Kidney (tissue), 14 donors: Measurements from ENCODE around the gene TNS3. TPM values are rescaled to one million over a fixed set of nuclear protein-coding genes. Genes with fewer than 3 reads are reported as not detected.

Experiments used
- DNase-seq, 5 donors: peaks; one replicate each; pipeline ENCODE4 v3.0.0-alpha.2; 2013 to 2020
- FAIRE-seq: peaks from 2 replicates; lab custom pipeline; 2012; peaks lifted over from hg19 to GRCh38; lab: Jason Lieb, UNC
- H3K27ac ChIP-seq, 2 donors: one replicate each; pipeline ENCODE4 v1.7.0; 2013; ENCODE audit warnings: low read depth in 2 of 2, low read length in 2 of 2, inconsistent platforms in 1 of 2
- H3K27me3 ChIP-seq: one replicate; pipeline ENCODE4 v1.7.1; 2013; ENCODE audit warnings: low read length, inconsistent platforms; ENCODE audit not compliant: control insufficient read depth, insufficient read depth
- H3K36me3 ChIP-seq, 3 donors: one replicate each; pipeline versions ENCODE4 v1.7.0 to v1.7.1; 2013; ENCODE audit warnings: low read length in 3 of 3, control low read depth in 1 of 3, inconsistent platforms in 1 of 3; ENCODE audit not compliant: insufficient read depth in 3 of 3, control insufficient read depth in 2 of 3
- H3K4me1 ChIP-seq, 3 donors: one replicate each; pipeline versions ENCODE4 v1.7.0 to v1.7.1; 2013; ENCODE audit warnings: low read length in 3 of 3, inconsistent platforms in 1 of 3, low read depth in 1 of 3; ENCODE audit not compliant: control insufficient read depth in 2 of 3, insufficient read depth in 2 of 3
- H3K4me3 ChIP-seq, 3 donors: one replicate each; pipeline versions ENCODE4 v1.7.0 to v1.8.1; 2013; ENCODE audit warnings: low read length in 3 of 3, control low read depth in 1 of 3, inconsistent platforms in 1 of 3
- H3K9ac ChIP-seq, 3 donors: one replicate each; pipeline versions ENCODE4 v1.7.0 to v1.7.1; 2013; ENCODE audit warnings: low read length in 3 of 3, control low read depth in 1 of 3, inconsistent platforms in 1 of 3
- H3K9me3 ChIP-seq, 3 donors: one replicate each; pipeline versions ENCODE4 v1.7.0 to v1.7.1; 2013; ENCODE audit warnings: low read length in 3 of 3, control low read depth in 1 of 3, inconsistent platforms in 1 of 3; ENCODE audit not compliant: control insufficient read depth in 2 of 3, insufficient read depth in 1 of 3
- CTCF ChIP-seq: IDR thresholded peaks from 3 replicates; pipeline ENCODE4 v1.5.1; 2012; ENCODE audit warnings: mild to moderate bottlenecking, moderate library complexity, borderline replicate concordance; ENCODE audit not compliant: insufficient read depth; ENCODE audit errors: extremely low read depth
- intact Hi-C: fragments of 100-400 bp; cut with DNase I; formaldehyde crosslinking; loops from one replicate; pipeline ENCODE4 v1.11.1; 2022
- polyA plus RNA-seq: library from polyadenylated mRNA; stranded (reverse); fragments of 350-450 nt; fragmentation: Illumina TruSeq; extraction: RNeasy Lipid Tissue Mini Kit (QIAGEN cat#74804); gene quantifications from one replicate; pipeline ENCODE4 v1.2.3, GENCODE V29; 2014; ENCODE audit warnings: low read depth, low replicate concordance; ENCODE audit not compliant: insufficient read depth
- total RNA-seq: library from RNA; stranded (reverse); fragmentation: NEBNext Ultra II Directional; extraction: Animal tissue kit (Norgen Biotek cat#: 25700); gene quantifications from one replicate; pipeline ENCODE4 v1.2.1, GENCODE V29; 2021
- donor health status: control.
- donor health status: control.
- donor health status: control.
- donor health status: control.
- donor health status: control.
- donor health status: DM: yes; HTN: yes; CAD: no.
- donor health status: Normal renal cell carcinoma (clear cell type).

TNS3 gene
- total and polyA plus RNA-seq, 2 donors from 2014 or later: 38.4 to 198 TPM

- intact Hi-C loops: no loop called here
- peaks cover 3 to 20% (median 6%) of the 10 kb centered on the region in 3 donors for H3K4me1 ChIP-seq
Measured at GRCh38 chr7:47584536-47584895, 2.6 kb upstream of the TNS3 start.

GRCh38 chr7:47583739-47584535, 2.0 kb upstream of the TNS3 start:
- Histone ChIP-seq H3K9me3 (no peaks in the 10 kb centered on the region), H3K4me3 (no peak overlapping the region), H3K36me3 (no peaks in the 10 kb centered on the region), H3K27ac (no peak overlapping the region), H3K27me3 (no peaks in the 10 kb centered on the region), H3K4me1 (peaks cover 3 to 26% (median 12%) of the 10 kb centered on the region in 3 donors), H3K9ac (no peak overlapping the region)
- intact Hi-C loops: no loop called here
- no peak for TF ChIP-seq CTCF
- DNase-seq (no peak), FAIRE-seq (no peak)

More at GRCh38 chr7:47584536-47584895, 2.6 kb upstream of the TNS3 start:
- TF ChIP-seq CTCF: no peak
- Histone ChIP-seq H3K36me3 (no peaks in the 10 kb centered on the region), H3K27me3 (no peaks in the 10 kb centered on the region), H3K27ac (no peak overlapping the region), H3K9me3 (no peaks in the 10 kb centered on the region), H3K4me3 (no peak overlapping the region), H3K9ac (no peak overlapping the region)
- no peak for FAIRE-seq
- no peak for DNase-seq

- peak overlapping the region in 1 of 3 donors; percentile 27 for H3K9ac ChIP-seq
- intact Hi-C loops: no loop called here
- H3K27ac ChIP-seq: peak overlapping the region; percentile 5 to 94
- DNase-seq (peak in 1 of 5 donors; percentile 77), FAIRE-seq (no peak)
- peaks cover 3 to 31% (median 20%) of the 10 kb centered on the region in 3 donors for H3K4me1 ChIP-seq
- H3K27me3 ChIP-seq: no peaks in the 10 kb centered on the region
- H3K36me3 ChIP-seq: peaks cover 0 to 4% (median 0%) of the 10 kb centered on the region in 3 donors
- no peaks in the 10 kb centered on the region for H3K9me3 ChIP-seq
- no peak for TF ChIP-seq CTCF
- H3K4me3 ChIP-seq: peak overlapping the region in 1 of 3 donors; percentile 64
Measured at GRCh38 chr7:47582764-47583738, 1.1 kb upstream of the TNS3 start.
